A549 (cell line): Measurements from ENCODE around the gene TPGS1. TPM values are rescaled to one million over a fixed set of nuclear protein-coding genes. Genes with fewer than 3 reads are reported as not detected.

Source experiments
- ATAC-seq, 2 experiments: fragments of 200-7000 bp in 1 of 2; fragments of >200 bp in 1 of 2; cut with Nextera tagmentation in 1 of 2; cut with Tn5 transposase in 1 of 2; 3 replicates each; pipeline versions ENCODE4 v1.8.0 to v1.9.1; 2018 to 2020; ENCODE audit warnings: mild to moderate bottlenecking in 1 of 2, moderate library complexity in 1 of 2
- CTCF ChIA-PET: fragments of 300-600 bp; sonication (Branson Sonifier 250); formaldehyde crosslinking; extraction: SDS; loops from one replicate; lab custom pipeline; 2021; ENCODE audit warnings: antibody characterized with exemption, inconsistent platforms; lab: Yijun Ruan, JAX
- POLR2A ChIA-PET: fragments of 350-600 bp; formaldehyde crosslinking; extraction: SDS; loops from one replicate; lab custom pipeline; 2021; ENCODE audit warnings: antibody characterized with exemption, inconsistent platforms; lab: Yijun Ruan, JAX
- DNase-seq, 2 experiments: peaks; one replicate each; pipeline versions ENCODE4 v3.0.0 to v3.0.0-alpha.2; 2011 to 2016; ENCODE audit warnings: low read depth in 1 of 2, low spot score in 1 of 2
- FAIRE-seq: peaks from 2 replicates; lab custom pipeline; 2011; peaks lifted over from hg19 to GRCh38; lab: Jason Lieb, UNC
- H3K27ac ChIP-seq, 2 experiments: fragments of >200 bp; sonication (Bioruptor Twin); formaldehyde crosslinking; 3 replicates each; pipeline ENCODE4 v1.5.1; 2016 to 2017
- H3K4me1 ChIP-seq: fragments of >200 bp; sonication (Bioruptor Twin); formaldehyde crosslinking; 3 replicates; pipeline ENCODE4 v1.6.1; 2016
- H3K4me2 ChIP-seq: fragments of >200 bp; sonication (Bioruptor Twin); formaldehyde crosslinking; 3 replicates; pipeline ENCODE4 v1.6.1; 2016
- H3K4me3 ChIP-seq: fragments of >200 bp; sonication (Bioruptor Twin); formaldehyde crosslinking; 3 replicates; pipeline ENCODE4 v1.5.1; 2016
- H3K9me3 ChIP-seq: fragments of >200 bp; sonication (Bioruptor Twin); formaldehyde crosslinking; 3 replicates; pipeline ENCODE4 v1.6.1; 2016
- BHLHE40 ChIP-seq: IDR thresholded peaks from 2 replicates; pipeline ENCODE4 v1.6.1; 2012; ENCODE audit warnings: low read depth, low read length, inconsistent platforms
- CTCF ChIP-seq: fragments of >200 bp; sonication (Bioruptor Twin); formaldehyde crosslinking; IDR thresholded peaks from 3 replicates; pipeline ENCODE4 v1.5.1; 2016
- E2F6 ChIP-seq: IDR thresholded peaks from 2 replicates; pipeline ENCODE4 v1.6.1; 2012; ENCODE audit warnings: low read depth, borderline replicate concordance
- EHF ChIP-seq: fragments of 250-450 bp; sonication (Bioruptor Pico); IDR thresholded peaks from 2 replicates; pipeline ENCODE4 v1.5.0; 2020; ENCODE audit warnings: mild to moderate bottlenecking
- HES2 ChIP-seq: fragments of >200 bp; sonication (Bioruptor Twin); formaldehyde crosslinking; IDR thresholded peaks from 2 replicates; pipeline ENCODE4 v1.6.1; 2016
- HMGXB4 ChIP-seq: fragments of 250-450 bp; sonication (Bioruptor Pico); IDR thresholded peaks from 2 replicates; pipeline ENCODE4 v1.5.0; 2021; ENCODE audit warnings: mild to moderate bottlenecking, moderate library complexity, borderline replicate concordance
- HOXB13 ChIP-seq: fragments of 250-450 bp; sonication (Bioruptor Pico); IDR thresholded peaks from 2 replicates; pipeline ENCODE4 v1.5.0; 2020; ENCODE audit warnings: low read depth, mild to moderate bottlenecking, moderate library complexity
- MAX ChIP-seq: IDR thresholded peaks from 2 replicates; pipeline ENCODE4 v1.6.1; 2012
- NPAS2 ChIP-seq: fragments of 250-450 bp; sonication (Bioruptor Pico); IDR thresholded peaks from 2 replicates; pipeline ENCODE4 v1.8.0; 2022; ENCODE audit warnings: mild to moderate bottlenecking, moderate library complexity, borderline replicate concordance
- PBX3 ChIP-seq: IDR thresholded peaks from 2 replicates; pipeline ENCODE4 v1.6.1; 2012
- REST ChIP-seq: fragments of 200-600 bp; sonication (generic); IDR thresholded peaks from 2 replicates; pipeline ENCODE4 v1.6.1; 2016; ENCODE audit warnings: antibody characterized with exemption, mild to moderate bottlenecking, moderate library complexity
- RNF2 ChIP-seq: fragments of 200-600 bp; sonication (generic); IDR thresholded peaks from 2 replicates; pipeline ENCODE4 v1.6.1; 2016; ENCODE audit warnings: low read depth, mild to moderate bottlenecking, antibody characterized with exemption, moderate library complexity, borderline replicate concordance
- ZNF302 ChIP-seq: fragments of 250-450 bp; sonication (Bioruptor Pico); IDR thresholded peaks from 2 replicates; pipeline ENCODE4 v1.9.0; 2021; ENCODE audit warnings: inconsistent platforms, mild to moderate bottlenecking, moderate library complexity
- WGBS: methylation state at CpG from one replicate; pipeline ENCODE4 v1.1.6; 2017; ENCODE audit errors: missing lambda C conversion rate; 5-methylcytosine and 5-hydroxymethylcytosine counted together
- polyA plus RNA-seq, 4 experiments: library from polyadenylated mRNA; depleted of rRNA in 3 of 4; stranded (reverse); fragments of >200 nt; fragmentation: RNase III in 1 of 4; extraction: RNeasy Plus Mini Kit Qiagen cat#74134 plus additional on column Dnase treatment in 1 of 4; gene quantifications; 2 replicates in 3 of 4; 3 replicates in 1 of 4; pipeline ENCODE4 v1.2.3, GENCODE V29; 2011 to 2017

TPGS1 gene
- polyA plus RNA-seq, 2 of the 4 experiments (the other 2 are of a cell fraction), result 2.7 to 13.1 TPM

- Histone ChIP-seq H3K4me1 (peaks cover 5% of the 10 kb centered on the region; the same call in 1 of the 3 replicates), H3K4me2 (no peak overlapping the region), H3K4me3 (no peak overlapping the region), H3K27ac (no peak overlapping the region), H3K9me3 (no peaks in the 10 kb centered on the region)
- CTCF ChIA-PET, result interaction anchor here (1.3 to 1.9 kb wide), 5 partner anchors 10 to 27 kb away, joined by 4 to 17 read pairs (median 5); partner anchors contain the start of gene TPGS1
- DNase-seq (no peak), FAIRE-seq (no peak), ATAC-seq (no peak)
- 43% methylated on average over 4 of the region's 22 CpGs for WGBS
- no peak for TF ChIP-seq E2F6
- POLR2A ChIA-PET, result no interaction called here
Observed at GRCh38 chr19:494171-495080, 12.9 kb upstream of the TPGS1 start.

- no peak for DNase-seq
- H3K4me3 ChIP-seq, result no peak overlapping the region
- H3K4me1 ChIP-seq, result peaks cover 5% of the 10 kb centered on the region; the same call in 1 of the 3 replicates
- WGBS, result 34% methylated on average over 4 of the region's 10 CpGs
- TF ChIP-seq MAX, result no peak
- no peak for TF ChIP-seq EHF (CRISPR knock-in tag)
- no peak for TF ChIP-seq HOXB13 (CRISPR knock-in tag)
- TF ChIP-seq RNF2, result no peak
- TF ChIP-seq ZNF302 (CRISPR knock-in tag), result no peak
- TF ChIP-seq REST, result no peak
- no peak for TF ChIP-seq NPAS2 (CRISPR knock-in tag)
- TF ChIP-seq HMGXB4 (CRISPR knock-in tag), result no peak
- TF ChIP-seq BHLHE40, result no peak
- H3K4me2 ChIP-seq, result no peak overlapping the region
- H3K9me3 ChIP-seq, result no peaks in the 10 kb centered on the region
- ChIA-PET CTCF (interaction anchor here (0.7 to 1.9 kb wide), 5 partner anchors 9 to 111 kb away, joined by 3 to 17 read pairs (median 5); partner anchors contain the start of gene TPGS1), POLR2A (interaction anchor here (1.0 kb wide), 1 partner anchor 12 kb away, joined by 3 read pairs; no protein-coding TSS in a partner anchor)
- H3K27ac ChIP-seq, result no peak overlapping the region; a peak in 1 of 6 replicates
- peak in 1 of 2 experiments; percentile 3; a peak in 1 of 6 replicates for ATAC-seq
- FAIRE-seq, result no peak
Observed at GRCh38 chr19:495081-495401, 12.3 kb upstream of the TPGS1 start.

GRCh38 chr19:495402-496111, 11.7 kb upstream of the TPGS1 start:
- Histone ChIP-seq H3K27ac (peak overlapping the region in 1 of 2 experiments; percentile 60; a peak in 2 of 6 replicates), H3K4me1 (peaks cover 5% of the 10 kb centered on the region; the same call in 1 of the 3 replicates), H3K9me3 (no peaks in the 10 kb centered on the region), H3K4me2 (0 out of 3 replicates have a peak overlapping the region, but pooled peaks have one; percentile 32), H3K4me3 (no peak overlapping the region)
- peak; percentile 54 to 79; a peak in 5 of 6 replicates for ATAC-seq
- POLR2A ChIA-PET, result interaction anchor here (1.0 kb wide), 1 partner anchor 11 kb away, joined by 3 read pairs; no protein-coding TSS in a partner anchor
- CTCF ChIA-PET, result interaction anchor here (0.7 to 1.9 kb wide), 5 partner anchors 9 to 112 kb away, joined by 3 to 17 read pairs (median 5); partner anchors contain the start of gene TPGS1
- no peak for FAIRE-seq
- DNase-seq, result peak; percentile 49 to 86
- WGBS, result 43% methylated on average over 7 of the region's 32 CpGs
- TF ChIP-seq REST (no peak), CTCF (peak; percentile 49), PBX3 (no peak), HES2 (no peak)
